Omental fat pad (tissue), 4 donors: Measurements from ENCODE around the gene JMJD1C. TPM values are rescaled to one million over a fixed set of nuclear protein-coding genes. Genes with fewer than 3 reads are reported as not detected.
"Not testable (repeated sequence)": the region's sequence is repeated elsewhere in the genome, so short reads cannot be mapped to it uniquely, and the experiment has no call there.

Source experiments
- ATAC-seq: fragments of 150-250 bp; one replicate; pipeline ENCODE4 v1.9.1; 2016; ENCODE audit warnings: mild to moderate bottlenecking, moderate library complexity; ENCODE audit not compliant: low FRiP score
- DNase-seq: peaks from one replicate; pipeline ENCODE4 v3.0.0-alpha.2; 2019; ENCODE audit warnings: low spot score
- CTCF ChIP-seq, 3 donors: fragments of 450-650 bp; IDR thresholded peaks; one replicate each; pipeline ENCODE4 v1.5.1; 2016 to 2017; ENCODE audit warnings: antibody characterized with exemption in 3 of 3, mild to moderate bottlenecking in 3 of 3, moderate library complexity in 2 of 3
- total RNA-seq, 4 donors: library from RNA; depleted of rRNA; stranded (reverse); fragments of >200 nt; gene quantifications; one replicate each; pipeline ENCODE4 v1.1.0, GENCODE V29; 2016

Gene JMJD1C
- total RNA-seq, 4 donors from 2014 or later, result 99.8 to 179 (median 149) TPM

GRCh38 chr10:63240807-63241206 lies 225.0 kb downstream of the JMJD1C start:
- no peak for TF ChIP-seq CTCF (IDR thresholded peaks at IDR 0.05)
- ATAC-seq (no peak), DNase-seq (no peak)

DNA sequence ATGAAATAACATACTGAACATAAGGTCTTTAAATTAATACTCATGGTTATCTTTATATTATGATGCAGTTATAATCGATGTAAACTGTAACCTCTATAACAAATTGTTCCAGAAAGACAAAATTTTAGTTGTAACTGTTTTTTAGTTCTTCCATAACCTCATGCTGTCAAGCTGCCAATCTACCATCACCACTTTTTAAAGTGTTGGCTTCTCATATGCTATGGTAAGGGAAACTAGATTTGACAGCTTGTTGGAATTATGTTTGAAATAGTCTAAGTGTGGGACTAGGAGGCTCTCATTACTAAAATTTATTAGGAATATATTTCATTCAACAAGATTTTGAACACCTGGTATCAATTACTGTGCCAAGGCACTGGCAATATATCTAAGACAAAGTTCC lies 227.3 kb downstream of the JMJD1C start:
- ATAC-seq, result no peak
- no peak for DNase-seq

DNA sequence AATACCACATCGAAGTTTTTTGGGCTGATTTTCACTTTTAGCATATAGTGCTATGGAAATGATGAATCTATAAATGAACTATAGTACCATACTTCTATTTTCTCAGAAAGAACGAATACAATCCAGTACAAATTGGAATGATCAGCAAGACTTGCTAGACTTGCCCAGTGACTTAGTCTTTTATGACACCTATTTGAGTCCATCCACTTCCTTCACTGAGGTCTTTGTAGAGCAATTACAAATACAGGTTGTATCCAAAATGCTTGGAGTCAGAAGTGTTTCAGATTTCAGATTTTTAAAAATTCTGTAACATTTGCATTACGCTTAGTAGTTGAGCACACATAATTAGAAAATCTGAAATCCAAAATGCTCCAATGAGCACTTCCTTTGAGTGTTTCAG lies 228.4 kb downstream of the JMJD1C start:
- DNase-seq, result no peak
- TF ChIP-seq CTCF (IDR thresholded peaks at IDR 0.05), result no peak
- no peak for ATAC-seq

More for the DNA sequence above, 227.3 kb downstream of the JMJD1C start:
- no peak for TF ChIP-seq CTCF (IDR thresholded peaks at IDR 0.05)

GRCh38 chr10:63236113-63236935 lies 229.5 kb downstream of the JMJD1C start:
- DNase-seq (no peak), ATAC-seq (peak; percentile 88)
- TF ChIP-seq CTCF (IDR thresholded peaks at IDR 0.05), result no peak

GRCh38 chr10:63235136-63235535 lies 230.6 kb downstream of the JMJD1C start:
- not testable (repeated sequence) for ATAC-seq, DNase-seq

- DNase-seq (no peak), ATAC-seq (no peak)
- TF ChIP-seq CTCF (IDR thresholded peaks at IDR 0.05), result no peak
Observed at GRCh38 chr10:63229161-63229560, 236.6 kb downstream of the JMJD1C start.

DNA sequence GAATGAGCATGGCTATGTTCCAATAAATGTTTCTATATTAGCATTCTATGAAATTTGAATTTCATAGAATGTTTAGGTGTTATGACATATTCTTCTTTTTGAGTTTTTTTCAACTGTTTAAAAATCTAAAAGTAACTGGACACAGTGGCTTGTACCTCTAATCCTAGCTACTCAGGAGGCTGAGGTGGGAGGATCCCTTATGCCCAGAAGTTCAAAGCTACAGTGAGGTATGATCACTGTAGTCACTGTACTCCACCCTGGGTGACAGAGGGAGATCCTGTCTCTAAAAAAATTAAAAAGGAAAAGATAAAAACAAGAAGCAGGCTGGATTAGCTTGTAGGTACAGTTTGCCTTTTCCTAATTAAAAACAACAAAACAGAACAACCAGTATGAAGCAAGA lies 237.5 kb downstream of the JMJD1C start:
- DNase-seq, result no peak
- TF ChIP-seq CTCF (IDR thresholded peaks at IDR 0.05), result no peak
- no peak for ATAC-seq
